ENCODE measurements around the gene TBPL2. TPM values are rescaled to one million over a fixed set of nuclear protein-coding genes. Genes with fewer than 3 reads are reported as not detected.
"Not testable (repeated sequence)": the region's sequence is repeated elsewhere in the genome, so short reads cannot be mapped to it uniquely, and the experiment has no call there.

The TBPL2 gene
- total RNA-seq: not detected in 2 replicates
- long read RNA-seq: 0 reads

DNA sequence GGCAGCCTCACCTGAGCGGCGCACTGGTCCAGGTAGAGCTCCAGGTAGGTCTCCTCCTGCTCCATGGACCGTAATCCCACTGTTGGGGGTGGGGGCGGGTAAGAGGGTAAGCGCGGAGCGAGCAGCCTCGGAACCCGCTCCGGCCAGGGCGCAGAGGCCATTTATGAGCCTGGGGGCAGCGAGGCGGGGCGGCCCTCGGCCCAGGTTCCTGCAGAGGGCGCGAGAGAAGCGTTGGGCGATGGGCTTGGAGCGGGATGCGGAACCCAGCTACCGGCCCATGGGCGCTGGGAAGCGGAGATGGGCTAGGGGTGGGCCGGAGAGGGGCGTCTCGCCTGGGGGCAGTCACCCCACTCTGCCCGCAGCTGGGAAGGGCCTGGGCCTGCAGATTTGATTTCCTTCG is at the start of gene TBPL2:
TSS of gene TBPL2 (minus strand) at position 232 of the 400 bp plus-strand sequence. CDS start at position 65, 167 bp downstream.
- Mint-ChIP-seq H3K36me3 (ENCODE audit: low read depth) (no peaks in the 10 kb centered on the region), H3K4me1 (no peaks in the 10 kb centered on the region), H3K27ac (ENCODE audit: unreplicated experiment) (no peak within 1 kb of the TSS), H3K9me3 (no peaks in the 10 kb centered on the region), H3K4me3 (no peak within 1 kb of the TSS), H3K27me3 (ENCODE audit: low read depth) (peaks cover 23% of the 10 kb centered on the region)
- TF ChIP-seq, protein P1, sequence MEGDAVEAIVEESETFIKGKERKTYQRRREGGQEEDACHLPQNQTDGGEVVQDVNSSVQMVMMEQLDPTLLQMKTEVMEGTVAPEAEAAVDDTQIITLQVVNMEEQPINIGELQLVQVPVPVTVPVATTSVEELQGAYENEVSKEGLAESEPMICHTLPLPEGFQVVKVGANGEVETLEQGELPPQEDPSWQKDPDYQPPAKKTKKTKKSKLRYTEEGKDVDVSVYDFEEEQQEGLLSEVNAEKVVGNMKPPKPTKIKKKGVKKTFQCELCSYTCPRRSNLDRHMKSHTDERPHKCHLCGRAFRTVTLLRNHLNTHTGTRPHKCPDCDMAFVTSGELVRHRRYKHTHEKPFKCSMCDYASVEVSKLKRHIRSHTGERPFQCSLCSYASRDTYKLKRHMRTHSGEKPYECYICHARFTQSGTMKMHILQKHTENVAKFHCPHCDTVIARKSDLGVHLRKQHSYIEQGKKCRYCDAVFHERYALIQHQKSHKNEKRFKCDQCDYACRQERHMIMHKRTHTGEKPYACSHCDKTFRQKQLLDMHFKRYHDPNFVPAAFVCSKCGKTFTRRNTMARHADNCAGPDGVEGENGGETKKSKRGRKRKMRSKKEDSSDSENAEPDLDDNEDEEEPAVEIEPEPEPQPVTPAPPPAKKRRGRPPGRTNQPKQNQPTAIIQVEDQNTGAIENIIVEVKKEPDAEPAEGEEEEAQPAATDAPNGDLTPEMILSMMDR (conservative IDR thresholded peaks at IDR 0.05): peak; percentile 25
- no peak for DNase-seq (ENCODE audit: low read depth, low spot score)

DNA sequence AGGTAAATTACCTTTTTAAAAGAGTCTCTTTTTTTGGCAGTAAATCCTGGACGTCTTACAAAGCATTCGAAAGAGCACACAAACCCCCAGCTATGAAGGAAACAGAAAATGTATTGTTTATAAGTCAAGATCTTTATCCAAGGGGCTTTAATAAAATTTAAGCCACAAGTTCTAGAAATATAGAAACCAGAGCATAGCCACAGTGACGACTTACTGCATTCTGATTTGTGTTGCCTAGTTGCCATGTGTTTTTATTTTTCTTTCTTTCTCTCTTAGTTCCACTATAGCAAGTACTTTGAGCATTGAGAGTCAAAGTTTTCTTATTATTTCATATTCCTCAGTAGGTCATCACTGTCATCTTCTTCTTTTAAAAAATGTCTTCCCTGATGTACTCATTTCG is 47.8 kb upstream of the TBPL2 start:
- TF ChIP-seq, protein P1 (conservative IDR thresholded peaks at IDR 0.05): no peak
- H3K27ac Mint-ChIP-seq (ENCODE audit: unreplicated experiment): no peak overlapping the region
- no peaks in the 10 kb centered on the region for H3K27me3 Mint-ChIP-seq (ENCODE audit: low read depth)
- H3K9me3 Mint-ChIP-seq: no peaks in the 10 kb centered on the region
- peaks cover 2% of the 10 kb centered on the region for H3K4me1 Mint-ChIP-seq
- DNase-seq (ENCODE audit: low read depth, low spot score): no peak
- H3K4me3 Mint-ChIP-seq: no peak overlapping the region
- no peaks in the 10 kb centered on the region for H3K36me3 Mint-ChIP-seq (ENCODE audit: low read depth)

DNA sequence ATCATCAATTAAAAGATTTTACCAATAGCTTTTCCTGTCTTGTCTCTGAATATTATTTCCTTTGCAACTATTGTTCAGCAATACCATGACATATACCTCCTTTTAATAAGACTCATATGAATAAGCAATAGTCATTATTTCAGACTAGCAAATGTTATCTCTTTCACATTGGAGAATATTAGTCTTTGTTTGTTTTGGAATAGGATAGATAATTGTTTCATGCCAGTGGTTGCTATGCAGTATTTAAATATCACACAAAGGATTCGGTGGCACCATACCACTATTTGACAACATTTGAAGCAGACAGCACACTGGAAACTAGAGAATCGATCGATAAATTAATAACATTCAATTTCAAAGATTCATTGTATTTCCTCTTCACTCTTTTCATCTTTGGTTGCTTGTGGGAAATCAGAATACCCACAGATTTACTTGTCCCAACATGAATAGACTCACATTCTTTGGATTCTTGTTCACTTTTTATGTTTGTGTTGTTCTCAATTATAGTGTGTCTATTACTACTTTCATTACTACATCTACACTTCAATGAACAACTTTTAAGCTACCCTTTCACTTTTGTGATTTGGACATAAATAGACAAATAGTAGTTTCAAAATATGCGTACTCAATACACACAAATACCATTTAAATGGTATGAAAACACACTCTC is 42.7 kb upstream of the TBPL2 start:
- Mint-ChIP-seq H3K4me3 (no peak overlapping the region), H3K4me1 (peaks cover 5% of the 10 kb centered on the region), H3K9me3 (no peaks in the 10 kb centered on the region), H3K27ac (ENCODE audit: unreplicated experiment) (no peak overlapping the region), H3K27me3 (ENCODE audit: low read depth) (no peaks in the 10 kb centered on the region), H3K36me3 (ENCODE audit: low read depth) (no peaks in the 10 kb centered on the region)
- no peak for DNase-seq (ENCODE audit: low read depth, low spot score)
- TF ChIP-seq, protein P1 (conservative IDR thresholded peaks at IDR 0.05): no peak

DNA sequence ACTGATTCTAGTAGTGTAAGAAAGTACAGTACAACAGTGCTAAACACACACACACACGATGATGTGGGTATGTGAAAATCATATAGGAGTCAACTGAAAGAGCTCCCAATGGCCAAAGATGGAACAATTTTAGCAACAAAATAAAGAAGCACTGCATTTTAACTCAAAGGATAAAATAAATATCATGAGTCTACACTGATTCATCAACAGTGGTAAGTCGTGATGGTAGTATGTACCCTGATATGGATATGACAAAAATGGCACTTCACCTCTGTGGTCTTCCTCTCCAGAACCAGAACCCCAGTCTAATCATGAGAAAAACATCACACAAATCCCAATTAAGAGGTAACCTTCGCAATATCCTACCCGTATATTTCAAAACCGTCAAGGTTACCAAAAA is 41.4 kb upstream of the TBPL2 start:
- Mint-ChIP-seq H3K9me3 (no peaks in the 10 kb centered on the region), H3K36me3 (ENCODE audit: low read depth) (no peaks in the 10 kb centered on the region), H3K27ac (ENCODE audit: unreplicated experiment) (no peak overlapping the region), H3K4me3 (no peak overlapping the region), H3K4me1 (peaks cover 5% of the 10 kb centered on the region), H3K27me3 (ENCODE audit: low read depth) (no peaks in the 10 kb centered on the region)
- no peak for DNase-seq (ENCODE audit: low read depth, low spot score)
- TF ChIP-seq, protein P1 (conservative IDR thresholded peaks at IDR 0.05): no peak

DNA sequence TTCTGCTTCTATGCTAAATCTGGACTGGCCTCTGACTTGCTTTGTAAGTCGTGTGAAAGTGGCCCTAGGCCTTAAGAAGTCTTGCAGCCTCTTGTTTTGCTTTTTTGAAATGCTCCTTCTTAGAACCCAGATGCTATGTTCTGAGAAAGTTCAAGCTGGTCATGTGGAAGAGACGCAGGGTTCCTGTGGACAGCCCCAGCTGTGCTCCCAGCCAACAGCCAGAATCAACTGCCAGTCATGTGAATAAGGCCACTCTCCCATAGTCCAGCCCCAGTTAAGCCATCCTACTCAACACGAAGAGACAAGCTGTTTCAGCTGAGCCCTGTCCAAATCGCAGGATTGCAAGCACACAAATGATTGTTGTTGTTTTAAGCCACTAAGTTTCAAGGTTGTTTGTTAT is 37.3 kb upstream of the TBPL2 start:
- H3K27ac Mint-ChIP-seq (ENCODE audit: unreplicated experiment): no peak overlapping the region
- DNase-seq (ENCODE audit: low read depth, low spot score): no peak
- H3K27me3 Mint-ChIP-seq (ENCODE audit: low read depth): no peaks in the 10 kb centered on the region
- no peaks in the 10 kb centered on the region for H3K4me1 Mint-ChIP-seq
- no peaks in the 10 kb centered on the region for H3K9me3 Mint-ChIP-seq
- TF ChIP-seq, protein P1 (conservative IDR thresholded peaks at IDR 0.05): no peak
- no peaks in the 10 kb centered on the region for H3K36me3 Mint-ChIP-seq (ENCODE audit: low read depth)
- H3K4me3 Mint-ChIP-seq: no peak overlapping the region

DNA sequence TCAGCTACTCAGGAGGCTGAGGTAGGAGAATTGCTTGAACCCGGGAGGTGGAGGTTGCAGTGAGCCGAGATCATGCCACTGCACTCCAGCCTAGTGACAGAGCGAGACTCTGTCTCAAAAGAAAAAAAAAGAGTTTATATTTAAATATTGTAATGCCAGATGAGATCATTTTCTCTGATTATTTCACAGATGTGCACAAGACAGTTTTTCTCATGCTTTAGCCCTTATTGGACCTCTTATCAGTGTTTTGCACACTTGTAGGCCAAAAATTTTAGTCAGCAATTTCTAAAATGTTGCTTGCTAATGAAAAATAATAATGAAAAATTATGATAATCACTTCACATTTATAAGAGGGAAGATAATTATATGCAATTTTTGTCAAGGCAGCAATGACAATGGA is 36.0 kb upstream of the TBPL2 start:
- not testable (repeated sequence) for H3K27ac Mint-ChIP-seq (ENCODE audit: unreplicated experiment); H3K36me3 Mint-ChIP-seq (ENCODE audit: low read depth); H3K27me3 Mint-ChIP-seq (ENCODE audit: low read depth); H3K4me1 Mint-ChIP-seq; DNase-seq (ENCODE audit: low read depth, low spot score); H3K9me3 Mint-ChIP-seq; H3K4me3 Mint-ChIP-seq
